Adrenal gland (tissue), 12 donors: ENCODE data around the gene MBOAT7. TPM values are rescaled to one million over a fixed set of nuclear protein-coding genes. Genes with fewer than 3 reads are reported as not detected.

ENCODE experiments used
- DNase-seq, 7 donors: peaks; one replicate each; pipeline ENCODE4 v3.0.0-alpha.2; 2019 to 2020
- H3K27ac ChIP-seq, 5 donors: fragments of 200-600 bp; sonication (generic) in 4 of 5; 1 replicate in 3 of 5; 2 replicates in 2 of 5; pipeline versions ENCODE4 v1.5.1 to v1.8.0; 2016 to 2020; ENCODE audit warnings: mild to moderate bottlenecking in 1 of 5
- H3K27me3 ChIP-seq: fragments of 200-600 bp; 2 replicates; pipeline ENCODE4 v1.8.0; 2021
- H3K36me3 ChIP-seq, 2 donors: fragments of 200-600 bp; replicated peaks in 1 of 2; 1 replicate in 1 of 2; 2 replicates in 1 of 2; pipeline versions ENCODE4 v1.5.1 to v1.8.0; 2018 to 2022
- H3K4me1 ChIP-seq, 2 donors: fragments of 200-600 bp; replicated peaks in 1 of 2; 1 replicate in 1 of 2; 2 replicates in 1 of 2; pipeline versions ENCODE4 v1.5.1 to v1.8.0; 2018 to 2021
- H3K4me3 ChIP-seq, 4 donors: fragments of 200-600 bp; sonication (generic) in 3 of 4; one replicate each; pipeline ENCODE4 v1.5.1; 2016 to 2018
- H3K9me3 ChIP-seq, 3 donors: fragments of 200-600 bp; sonication (generic) in 1 of 3; replicated peaks in 1 of 3; 1 replicate in 2 of 3; 2 replicates in 1 of 3; pipeline versions ENCODE4 v1.5.1 to v1.8.0; 2016 to 2021
- CTCF ChIP-seq, 6 experiments: fragments of 450-650 bp in 4 of 6; fragments of 200-600 bp in 2 of 6; sonication (generic) in 1 of 6; IDR thresholded peaks; 1 replicate in 5 of 6; 2 replicates in 1 of 6; pipeline versions ENCODE4 v1.5.1 to v1.8.0; 2016 to 2021; ENCODE audit warnings: antibody characterized with exemption in 6 of 6, mild to moderate bottlenecking in 2 of 6, moderate library complexity in 1 of 6
- POLR2A ChIP-seq, 2 donors: fragments of 450-650 bp; IDR thresholded peaks; one replicate each; pipeline ENCODE4 v1.6.1; 2017; ENCODE audit warnings: antibody characterized with exemption in 2 of 2, mild to moderate bottlenecking in 2 of 2, moderate library complexity in 1 of 2
- WGBS, 4 donors: extraction: QIAGEN DNeasy Blood & Tissue Kit in 2 of 4; methylation state at CpG; one replicate each; pipeline versions ENCODE4 v1.1.5 to v1.1.7; 2013 to 2017; 5-methylcytosine and 5-hydroxymethylcytosine counted together
- intact Hi-C, 2 donors: fragments of 100-400 bp; cut with DNase I; formaldehyde crosslinking; loops; one replicate each; pipeline versions ENCODE4 v1.14.1 to v1.15.0; 2022 to 2023
- polyA plus RNA-seq, 3 donors: library from polyadenylated mRNA; stranded (reverse); fragments of 200-250 nt in 2 of 3; fragments of 350-450 nt in 1 of 3; fragmentation: Illumina TruSeq in 1 of 3; extraction: RNeasy Lipid Tissue Mini Kit (QIAGEN cat#74804) in 1 of 3; gene quantifications; one replicate each; pipeline ENCODE4 v1.2.3, GENCODE V29; 2013 to 2014
- total RNA-seq, 9 donors: library from RNA; depleted of rRNA in 4 of 9; stranded (reverse); fragments of >200 nt in 4 of 9; fragments of 120-200 nt in 1 of 9; fragmentation: NEBNext Ultra II Directional in 1 of 9; extraction: Animal tissue kit (Norgen Biotek cat#: 25700) in 1 of 9; gene quantifications; one replicate each; pipeline versions ENCODE4 v1.1.0 to v1.2.4, GENCODE V29; 2013 to 2023
- donor health status: healthy with polysubstance abuse.
- donor health status: Bipolar disorder and iron deficiency.
- donor health status: DM: yes; HTN: yes; CAD: no.
- donor health status: DM: no; HTN: no; CAD: no.
- donor health status: DM: no; HTN: no; CAD: no.
- donor health status: DM: yes; HTN: yes; CAD: no.

Gene MBOAT7
- total and polyA plus RNA-seq, 12 donors: 98.0 to 670 (median 327) TPM

GRCh38 chr19:54136086-54136863, 53.1 kb downstream of the MBOAT7 start:
- intact Hi-C loops: no loop called here
- Histone ChIP-seq H3K4me1 (peaks cover 21 to 36% of the 10 kb centered on the region in 2 donors), H3K27ac (peak overlapping the region; percentile 13 to 79 (median 66)), H3K27me3 (no peaks in the 10 kb centered on the region), H3K4me3 (peak overlapping the region in 2 of 4 donors; percentile 30 to 63), H3K36me3 (peaks cover 0 to under 1% of the 10 kb centered on the region in 2 donors), H3K9me3 (no peaks in the 10 kb centered on the region)
- WGBS, 4 donors: 5 to 7% (median 6%) methylated on average over 26 to 30 of the region's 30 CpGs
- TF ChIP-seq POLR2A (IDR thresholded peaks at IDR 0.05) (no peak), CTCF (IDR thresholded peaks at IDR 0.05) (no peak)
- peak in 2 of 7 donors; percentile 32 to 52 for DNase-seq

- intact Hi-C loops: no loop called here
- H3K9me3 ChIP-seq: no peaks in the 10 kb centered on the region
- peaks cover 17 to 18% of the 10 kb centered on the region in 2 donors for H3K4me1 ChIP-seq
- 36 to 43% (median 39%) methylated on average over 2 of the region's 2 CpGs for WGBS, 4 donors
- peak in 5 of 7 donors; percentile 45 to 66 (median 62) for DNase-seq
- no peak overlapping the region for H3K4me3 ChIP-seq
- H3K27me3 ChIP-seq: no peaks in the 10 kb centered on the region
- TF ChIP-seq POLR2A (IDR thresholded peaks at IDR 0.05) (no peak), CTCF (IDR thresholded peaks at IDR 0.05) (no peak)
- H3K27ac ChIP-seq: peak overlapping the region in 1 of 5 donors; percentile 39
- peaks cover 0 to 15% of the 10 kb centered on the region in 2 donors for H3K36me3 ChIP-seq
Measured at GRCh38 chr19:54133957-54134590, 55.3 kb downstream of the MBOAT7 start.

GRCh38 chr19:54133312-54133956, 55.9 kb downstream of the MBOAT7 start:
- peaks cover 11 to 12% of the 10 kb centered on the region in 2 donors for H3K4me1 ChIP-seq
- peaks cover 0 to 21% of the 10 kb centered on the region in 2 donors for H3K36me3 ChIP-seq
- H3K27me3 ChIP-seq: no peaks in the 10 kb centered on the region
- intact Hi-C loops: no loop called here
- no peak overlapping the region for H3K4me3 ChIP-seq
- H3K27ac ChIP-seq: no peak overlapping the region
- no peak for TF ChIP-seq POLR2A (IDR thresholded peaks at IDR 0.05)
- no peak for TF ChIP-seq CTCF (IDR thresholded peaks at IDR 0.05)
- DNase-seq: peak in 6 of 7 donors; percentile 48 to 92 (median 74)
- WGBS, 4 donors: 49 to 63% (median 54%) methylated on average over 4 to 10 of the region's 10 CpGs
- no peaks in the 10 kb centered on the region for H3K9me3 ChIP-seq

GRCh38 chr19:54129617-54129996, 59.8 kb downstream of the MBOAT7 start:
- WGBS, 4 donors: 95 to 98% (median 96%) methylated on average over 19 to 20 of the region's 20 CpGs; no CpG with 5 or more reads in 1 of the 4 donors
- Histone ChIP-seq H3K27me3 (no peaks in the 10 kb centered on the region), H3K4me3 (no peak overlapping the region), H3K4me1 (no peaks in the 10 kb centered on the region), H3K9me3 (no peaks in the 10 kb centered on the region), H3K36me3 (peaks cover 0 to 60% of the 10 kb centered on the region in 2 donors), H3K27ac (no peak overlapping the region)
- no peak for DNase-seq
- TF ChIP-seq POLR2A (IDR thresholded peaks at IDR 0.05) (no peak), CTCF (IDR thresholded peaks at IDR 0.05) (no peak)
- intact Hi-C loops: no loop called here
